GM18507 (cell line): ENCODE data around the gene SRSF6.
"Not testable (repeated sequence)": the region's sequence is repeated elsewhere in the genome, so short reads cannot be mapped to it uniquely, and the experiment has no call there.

Source experiments
- DNase-seq: peaks from one replicate; pipeline ENCODE4 v3.0.0; 2011; ENCODE audit warnings: low read depth; ENCODE audit not compliant: insufficient read length; ENCODE audit errors: extremely low spot score
- FAIRE-seq: peaks from 2 replicates; lab custom pipeline; 2011; peaks lifted over from hg19 to GRCh38; lab: Jason Lieb, UNC

Gene SRSF6

DNA sequence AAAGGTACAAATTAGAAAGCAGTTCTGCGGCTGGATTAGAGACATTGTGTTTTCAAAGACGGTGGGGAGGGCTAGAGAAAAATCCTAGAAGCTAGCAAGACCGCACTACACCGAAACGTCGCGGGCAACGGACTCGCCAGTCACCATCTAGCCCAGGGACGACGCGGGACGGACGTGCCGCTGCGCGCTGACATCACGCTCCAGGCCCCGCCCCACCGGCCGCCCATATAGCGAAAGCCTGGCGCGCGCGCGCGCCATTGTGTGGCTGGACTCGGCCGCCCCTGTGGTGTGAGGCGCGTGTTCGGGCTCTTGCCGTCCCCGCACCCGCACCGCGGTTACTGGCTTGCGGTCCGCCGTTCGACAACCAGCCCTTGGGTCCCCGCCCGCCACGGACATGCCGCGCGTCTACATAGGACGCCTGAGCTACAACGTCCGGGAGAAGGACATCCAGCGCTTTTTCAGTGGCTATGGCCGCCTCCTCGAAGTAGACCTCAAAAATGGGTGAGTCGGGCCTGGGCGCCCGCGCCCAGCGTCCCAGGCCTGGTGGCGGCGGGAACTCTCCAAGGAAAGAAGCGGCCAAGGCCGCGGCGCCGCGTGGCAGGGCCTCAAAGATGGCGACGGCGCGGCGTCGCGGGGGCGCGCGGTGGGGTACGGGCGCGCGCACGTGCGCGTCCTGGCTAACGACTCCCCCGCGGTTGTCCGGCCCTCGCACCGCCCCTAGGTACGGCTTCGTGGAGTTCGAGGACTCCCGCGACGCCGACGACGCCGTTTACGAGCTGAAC, at the start of gene SRSF6:
Gene SRSF6 (plus strand): TSS at position 257 of the 782 bp plus-strand sequence. CDS start 138 bp downstream, at position 395.
- peak; percentile 69 for FAIRE-seq
- DNase-seq: peak; percentile 81

GRCh38 chr20:43408848-43409576, 48.7 kb upstream of the SRSF6 start:
- DNase-seq: no peak
- FAIRE-seq: no peak

DNA sequence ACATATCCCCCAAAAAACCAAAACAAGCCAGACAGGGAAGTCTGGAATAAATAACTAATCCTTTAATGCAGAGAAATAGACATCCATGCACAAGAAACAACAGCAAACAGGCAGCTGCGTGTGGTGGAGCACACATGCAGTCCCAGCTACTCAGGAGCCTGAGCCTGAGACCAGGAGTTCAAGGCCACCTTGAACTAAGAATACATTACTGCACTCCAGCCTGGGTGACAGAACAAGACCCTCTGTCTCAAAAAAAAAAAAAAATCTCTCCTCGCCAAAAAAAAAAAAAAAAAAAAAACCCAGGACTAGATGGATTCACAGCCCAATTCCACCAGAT, 48.2 kb upstream of the SRSF6 start:
- no peak for FAIRE-seq

GRCh38 chr20:43415661-43416430, 41.9 kb upstream of the SRSF6 start:
- DNase-seq: no peak
- FAIRE-seq: no peak

More for the DNA sequence above, 48.2 kb upstream of the SRSF6 start:
- no peak for DNase-seq

DNA sequence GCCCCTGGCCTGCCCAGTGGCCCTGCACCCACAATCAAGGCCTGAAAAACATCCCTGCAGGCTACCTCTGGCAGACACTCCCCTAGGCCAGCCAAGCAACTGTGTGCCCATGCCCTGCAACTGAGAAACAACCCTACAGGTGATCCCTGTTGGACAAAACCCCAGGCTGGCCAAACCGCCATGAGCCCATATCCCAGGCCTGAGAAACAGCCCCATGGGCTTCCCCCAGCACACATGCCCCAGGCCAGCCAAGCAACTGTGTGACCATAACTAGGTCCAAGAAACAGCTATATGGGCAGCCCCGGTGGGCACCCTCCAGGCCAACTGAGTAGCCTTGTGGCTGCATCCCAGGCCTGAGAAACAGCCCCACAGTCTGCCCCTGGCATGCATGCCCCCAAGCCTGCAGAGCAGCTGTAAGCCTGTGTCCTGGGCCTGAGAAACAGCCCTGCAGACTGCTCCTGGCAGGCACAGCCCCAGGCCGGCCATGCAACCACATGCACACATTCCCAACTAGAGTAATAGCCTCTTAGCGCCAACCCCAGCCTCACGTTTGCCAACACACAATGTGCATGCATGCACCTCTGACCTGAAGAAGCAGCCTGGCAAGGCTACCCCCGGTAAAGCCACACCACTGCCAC, 41.0 kb upstream of the SRSF6 start:
- DNase-seq: no peak
- FAIRE-seq: no peak

DNA sequence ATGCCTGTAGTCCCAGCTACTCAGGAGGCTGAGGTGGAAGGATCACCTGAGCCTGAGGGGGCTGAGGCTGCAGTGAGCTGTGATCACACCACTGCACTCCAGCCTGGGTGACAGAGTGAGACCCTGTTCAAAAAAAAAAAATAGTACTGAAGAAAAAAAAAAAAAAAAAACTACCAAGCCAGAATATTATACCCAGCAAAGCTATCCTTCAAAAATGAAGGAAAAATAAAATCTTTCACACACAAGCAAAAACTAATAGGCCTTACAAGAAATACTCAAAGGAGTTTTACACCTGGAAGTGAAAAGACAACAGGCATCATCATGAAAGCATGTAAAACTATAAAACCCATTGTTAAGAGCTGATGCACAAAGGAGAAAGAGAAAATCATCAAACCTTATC, 37.5 kb upstream of the SRSF6 start:
- no peak for FAIRE-seq
- no peak for DNase-seq

- FAIRE-seq, DNase-seq: not testable (repeated sequence)
Measured at GRCh38 chr20:43420913-43421312, 36.8 kb upstream of the SRSF6 start.

- FAIRE-seq (no peak), DNase-seq (no peak)
Measured at GRCh38 chr20:43426172-43426571, 31.5 kb upstream of the SRSF6 start.

- no peak for FAIRE-seq
Measured at GRCh38 chr20:43430265-43431133, 27.2 kb upstream of the SRSF6 start.

DNA sequence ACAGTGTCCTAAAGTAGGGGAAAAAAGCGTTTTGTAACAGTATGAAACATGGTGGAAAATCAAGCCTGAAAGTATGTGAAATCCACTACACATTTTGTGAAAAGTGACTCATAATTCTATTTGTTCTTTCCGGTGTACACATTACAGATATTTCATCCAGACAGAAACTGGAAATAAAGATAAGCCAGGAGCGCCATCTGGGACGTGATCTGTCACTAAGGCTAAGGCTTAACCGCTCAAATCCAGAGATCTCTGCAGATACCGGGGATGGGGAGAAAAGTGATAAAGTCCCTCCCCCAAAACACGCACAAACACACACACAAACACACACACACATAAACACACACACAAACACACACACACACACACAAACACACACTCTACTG, 26.6 kb upstream of the SRSF6 start:
- no peak for FAIRE-seq
- no peak for DNase-seq

More at GRCh38 chr20:43430265-43431133, 27.2 kb upstream of the SRSF6 start:
- no peak for DNase-seq

- DNase-seq (no peak), FAIRE-seq (no peak)
Measured at GRCh38 chr20:43432498-43432897, 25.2 kb upstream of the SRSF6 start.

GRCh38 chr20:43433250-43433854, 24.3 kb upstream of the SRSF6 start:
- FAIRE-seq (no peak), DNase-seq (no peak)

GRCh38 chr20:43434565-43434964, 23.1 kb upstream of the SRSF6 start:
- no peak for FAIRE-seq
- no peak for DNase-seq

DNA sequence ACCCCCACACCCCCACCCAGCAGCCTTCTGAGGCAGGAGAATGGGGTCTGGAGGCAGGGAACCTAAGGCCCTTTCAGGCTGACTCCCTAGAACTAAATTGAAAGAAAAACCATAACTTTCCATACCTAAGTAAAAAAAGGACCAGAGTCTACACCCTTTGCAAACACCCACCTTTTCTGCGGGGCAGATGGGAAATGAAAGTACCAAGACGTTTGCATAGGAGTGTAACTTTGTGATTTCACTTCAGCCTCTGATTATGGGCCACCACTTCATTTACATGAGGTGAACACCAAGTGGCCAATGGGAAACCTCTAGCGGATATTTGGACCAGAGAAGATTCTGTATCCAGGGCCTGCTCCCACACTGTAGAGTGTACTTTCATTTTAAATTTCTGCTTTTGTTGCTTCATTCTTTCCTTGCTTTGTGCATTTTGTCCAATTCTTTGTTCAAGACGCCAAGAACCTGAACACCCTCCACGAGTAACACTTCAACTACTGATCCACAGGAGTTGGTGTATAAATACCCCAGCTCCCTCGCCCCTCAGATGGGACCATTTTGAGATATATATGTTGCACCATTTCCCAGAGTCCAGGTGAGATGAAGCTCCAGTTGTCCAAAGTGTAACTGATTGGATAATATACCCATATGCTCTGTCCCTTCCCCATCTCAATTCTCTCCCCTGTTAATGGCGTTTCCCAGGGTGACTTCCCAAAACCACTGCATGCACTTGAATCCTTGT, 18.9 kb upstream of the SRSF6 start:
- peak; percentile 88 for FAIRE-seq

DNA sequence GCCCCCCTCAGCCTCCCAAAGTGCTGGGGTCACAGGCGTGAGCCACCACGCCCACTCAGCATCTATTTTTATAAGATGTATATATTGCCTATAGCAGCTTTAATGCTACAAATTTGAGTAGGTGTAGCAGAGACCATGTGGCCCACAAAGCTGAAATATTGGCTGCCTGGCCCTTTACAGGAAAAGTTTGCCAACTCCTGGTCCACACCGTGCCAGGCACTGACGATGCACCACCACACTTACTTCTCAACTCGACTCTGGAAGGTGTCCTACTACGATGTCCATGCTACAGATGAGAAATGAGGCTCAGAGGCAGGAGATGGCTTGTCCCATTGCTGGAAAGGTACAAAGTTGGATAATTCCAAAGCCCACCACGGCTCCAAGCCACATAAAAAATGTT, 17.2 kb upstream of the SRSF6 start:
- FAIRE-seq: no peak
- no peak for DNase-seq

More for the DNA sequence above, 18.9 kb upstream of the SRSF6 start:
- no peak for DNase-seq

DNA sequence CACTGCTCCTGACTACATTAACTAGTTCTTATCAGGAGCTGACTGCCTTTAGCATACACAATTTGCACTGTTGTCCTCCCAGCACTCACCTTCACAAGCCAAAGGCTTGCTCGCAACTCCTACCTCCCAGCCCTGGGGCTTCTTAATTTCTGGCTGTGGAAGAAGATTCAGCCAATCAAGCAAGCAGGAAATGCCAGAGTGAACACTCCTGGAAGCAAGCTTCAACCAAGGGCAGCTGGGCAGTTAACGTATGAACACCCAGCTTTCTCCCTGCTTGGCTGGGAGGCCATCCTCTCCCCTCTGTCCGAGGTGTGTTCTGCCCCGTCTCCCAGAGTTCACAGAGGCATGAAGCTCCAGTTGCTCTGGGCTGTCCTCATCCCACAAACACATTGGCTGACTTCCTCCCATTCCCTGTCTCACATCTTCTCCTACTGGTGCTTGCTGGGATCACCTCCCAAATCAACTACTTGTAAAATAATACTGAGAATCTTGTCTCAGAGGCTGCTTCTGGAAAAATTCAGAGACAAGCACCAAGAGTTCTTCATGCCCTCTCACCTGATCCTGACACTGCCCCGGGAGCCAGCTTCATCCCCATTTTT, 15.3 kb upstream of the SRSF6 start:
- no peak for FAIRE-seq
- DNase-seq: no peak

- no peak for FAIRE-seq
- no peak for DNase-seq
Measured at GRCh38 chr20:43444107-43444506, 13.6 kb upstream of the SRSF6 start.
